ENCODE data around the gene ASB5.
"Not testable (repeated sequence)": the region's sequence is repeated elsewhere in the genome, so short reads cannot be mapped to it uniquely, and the experiment has no call there.

ASB5 gene

GRCh38 chr4:176268963-176269362, at the start of gene ASB5:
TSS of gene ASB5 (minus strand) at chr4:176269222. CDS start at chr4:176269108, 114 bp downstream.
- DNase-seq (ENCODE audit: low read depth in 3 of 3): no peak

DNA sequence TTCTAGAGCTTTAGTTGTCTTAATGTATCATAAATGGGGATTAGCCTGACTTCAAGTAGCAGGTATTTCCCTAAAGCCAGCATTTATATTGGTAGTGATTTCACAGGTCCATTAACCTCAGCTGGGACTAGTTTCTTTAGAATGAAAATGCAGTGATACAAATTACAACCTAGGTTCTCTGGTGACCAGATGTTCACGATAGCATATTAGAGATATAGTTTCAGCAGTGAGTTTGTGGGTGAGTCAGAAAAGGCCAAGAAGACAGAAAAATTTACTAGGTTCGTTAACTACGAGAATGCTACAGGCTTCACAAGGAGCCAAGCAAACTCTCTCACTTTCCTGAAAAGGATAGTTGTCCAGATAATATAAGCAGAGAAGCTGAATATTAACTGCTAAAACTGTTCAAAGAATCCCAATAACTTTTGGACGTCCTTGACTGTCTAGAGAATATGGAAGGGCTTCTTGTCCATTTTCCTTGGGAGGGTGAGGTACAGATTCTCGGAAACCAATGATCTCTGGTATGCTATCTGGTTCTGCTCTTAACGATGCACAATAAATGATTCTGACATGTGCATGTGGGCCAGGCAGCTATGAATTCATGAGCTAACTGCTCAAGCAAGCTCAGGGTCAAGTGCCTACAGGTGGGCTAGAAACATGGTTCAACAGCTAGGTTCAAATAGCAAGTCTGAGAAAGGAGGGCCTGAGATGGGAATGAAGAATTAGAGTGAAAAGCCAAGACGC, 44.7 kb upstream of the ASB5 start:
- no peak for DNase-seq (ENCODE audit: low read depth in 3 of 3)

DNA sequence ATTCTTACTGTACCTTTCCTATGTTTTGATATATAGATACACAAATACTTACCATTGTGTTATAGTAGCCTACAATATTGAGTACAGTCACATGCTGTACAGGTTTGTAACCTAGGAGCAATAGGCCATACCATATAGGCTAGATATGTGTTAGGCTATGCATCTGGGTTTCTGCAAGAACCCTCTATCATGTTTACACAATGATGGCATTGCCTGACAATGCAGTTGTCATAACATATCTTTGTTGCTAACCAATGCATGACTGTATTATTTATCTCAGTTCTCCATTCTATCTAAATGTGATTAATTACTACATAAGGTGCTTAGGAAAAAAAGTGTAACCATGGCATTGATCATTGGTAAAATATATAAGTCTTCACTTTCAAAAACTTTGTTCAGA, 40.8 kb upstream of the ASB5 start:
- DNase-seq (ENCODE audit: low read depth in 3 of 3): no peak

GRCh38 chr4:176309046-176309445, 40.0 kb upstream of the ASB5 start:
- DNase-seq (ENCODE audit: low read depth in 3 of 3): no peak

GRCh38 chr4:176308441-176308840, 39.4 kb upstream of the ASB5 start:
- no peak for DNase-seq (ENCODE audit: low read depth in 3 of 3)

DNA sequence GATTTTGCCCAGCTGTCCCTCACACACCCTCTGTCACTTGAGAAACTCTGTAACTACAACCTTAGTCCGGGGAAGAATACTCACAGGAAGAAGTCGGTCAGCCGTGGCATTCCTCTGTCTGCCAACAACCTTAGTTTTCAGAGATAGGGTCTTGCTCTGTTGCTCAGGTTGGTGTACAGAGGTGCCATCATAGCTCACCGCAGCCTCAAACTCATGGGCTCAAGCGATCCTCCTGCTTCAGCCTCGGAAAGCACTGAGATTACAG, 38.6 kb upstream of the ASB5 start:
- no peak for DNase-seq (ENCODE audit: low read depth in 3 of 3)

DNA sequence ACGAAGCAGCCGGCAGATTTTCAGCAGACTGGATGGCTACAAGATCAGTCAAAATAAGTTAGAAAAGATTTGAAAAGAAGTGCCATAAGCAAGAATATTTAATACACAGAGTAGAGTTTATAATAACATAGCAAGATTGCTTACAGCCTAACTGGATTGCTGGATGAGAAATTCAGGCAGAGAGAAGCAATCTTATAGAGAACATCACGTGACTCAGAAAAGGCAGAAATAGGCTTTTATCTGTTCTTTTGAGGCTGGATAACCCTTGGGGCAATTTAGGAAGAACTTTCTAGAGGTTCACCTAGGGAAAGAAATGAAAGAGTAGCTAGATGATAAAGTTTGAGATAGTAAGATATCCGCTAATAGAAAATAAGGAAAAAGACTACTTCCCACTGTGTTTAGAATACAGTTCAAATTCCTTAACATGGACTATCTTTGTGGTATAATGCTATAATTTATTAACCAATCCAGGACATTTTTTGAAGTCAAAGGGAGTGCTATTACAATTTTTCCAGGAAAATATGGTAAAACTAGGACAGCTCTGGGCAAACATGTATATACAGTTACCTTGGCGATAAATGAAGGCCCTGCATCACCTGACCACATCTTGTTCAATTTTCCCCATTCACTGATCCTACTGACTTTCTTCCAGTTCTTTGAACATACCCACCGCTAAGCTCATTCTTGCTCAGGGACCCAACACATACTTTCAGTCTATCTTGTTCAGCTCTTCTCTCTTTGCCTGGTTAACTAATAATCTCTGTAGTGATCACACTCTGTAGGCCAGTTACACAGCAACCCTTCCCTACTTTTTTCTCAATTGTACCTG, 38.0 kb upstream of the ASB5 start:
- DNase-seq (ENCODE audit: low read depth in 3 of 3): no peak

- no peak for DNase-seq (ENCODE audit: low read depth in 3 of 3)
Observed at GRCh38 chr4:176303938-176304337, 34.9 kb upstream of the ASB5 start.

GRCh38 chr4:176302283-176303275, 33.6 kb upstream of the ASB5 start:
- DNase-seq (ENCODE audit: low read depth in 3 of 3): no peak

DNA sequence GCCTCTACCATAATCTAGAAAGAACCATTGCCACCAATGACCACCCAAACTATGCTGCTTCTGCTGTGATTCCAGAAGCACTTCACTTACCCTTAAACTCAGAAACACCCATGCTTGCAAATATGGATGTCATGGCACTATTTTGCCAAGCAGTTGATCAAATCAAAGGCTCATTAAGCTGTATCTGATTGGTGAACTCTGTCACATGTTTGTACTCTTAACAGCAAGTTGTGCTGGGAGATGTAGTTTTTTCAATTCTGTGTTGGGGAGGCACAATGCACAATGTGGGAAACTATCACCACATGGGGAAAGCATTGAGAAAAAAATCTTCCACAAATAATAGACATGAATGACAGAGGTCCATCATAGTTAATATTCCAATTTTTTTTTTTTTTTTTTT, 31.5 kb upstream of the ASB5 start:
- DNase-seq (ENCODE audit: low read depth in 3 of 3): no peak

GRCh38 chr4:176300036-176300435, 31.0 kb upstream of the ASB5 start:
- no peak for DNase-seq (ENCODE audit: low read depth in 3 of 3)

- no peak for DNase-seq (ENCODE audit: low read depth in 3 of 3)
Observed at GRCh38 chr4:176298664-176299063, 29.6 kb upstream of the ASB5 start.

GRCh38 chr4:176295907-176296306, 26.9 kb upstream of the ASB5 start:
- not testable (repeated sequence) for DNase-seq (ENCODE audit: low read depth in 3 of 3)

DNA sequence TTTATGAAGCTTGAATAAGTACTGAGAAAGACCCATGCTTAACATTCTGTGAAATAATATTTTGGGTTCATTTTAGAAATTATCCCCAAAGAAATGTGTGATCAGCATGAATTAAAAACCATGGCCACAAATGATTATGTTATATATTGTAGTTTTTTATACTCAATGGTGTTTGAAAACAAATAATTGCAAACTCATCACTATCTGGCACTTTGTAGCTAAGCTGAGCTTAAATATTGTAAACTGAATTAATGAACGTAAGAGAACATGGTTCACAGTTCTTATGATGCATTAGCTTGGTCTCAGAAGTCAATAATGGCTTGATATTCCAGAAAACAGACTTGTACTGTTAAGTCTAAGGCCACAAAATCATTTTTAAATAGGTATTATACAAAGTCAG, 24.6 kb upstream of the ASB5 start:
- no peak for DNase-seq (ENCODE audit: low read depth in 3 of 3)

DNA sequence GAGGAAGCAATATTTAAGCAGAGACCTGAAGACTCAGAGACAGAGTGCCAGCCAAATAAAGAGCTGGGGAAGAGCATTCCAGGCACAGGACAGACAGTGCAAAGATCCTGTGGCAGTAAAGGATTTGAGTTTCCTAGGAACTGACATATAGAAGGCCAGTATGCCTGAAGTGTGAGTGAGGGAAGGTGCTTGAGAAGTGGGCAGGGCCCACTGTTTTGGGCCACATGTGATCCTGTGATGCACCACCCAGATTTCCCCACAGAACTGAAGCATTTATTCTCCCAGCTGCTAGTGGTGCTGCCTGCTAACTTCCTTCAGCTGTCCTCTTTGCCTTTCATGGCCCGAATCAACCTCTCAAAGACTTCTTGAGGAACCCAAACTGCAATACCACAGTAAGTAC, 23.9 kb upstream of the ASB5 start:
- no peak for DNase-seq (ENCODE audit: low read depth in 3 of 3)

DNA sequence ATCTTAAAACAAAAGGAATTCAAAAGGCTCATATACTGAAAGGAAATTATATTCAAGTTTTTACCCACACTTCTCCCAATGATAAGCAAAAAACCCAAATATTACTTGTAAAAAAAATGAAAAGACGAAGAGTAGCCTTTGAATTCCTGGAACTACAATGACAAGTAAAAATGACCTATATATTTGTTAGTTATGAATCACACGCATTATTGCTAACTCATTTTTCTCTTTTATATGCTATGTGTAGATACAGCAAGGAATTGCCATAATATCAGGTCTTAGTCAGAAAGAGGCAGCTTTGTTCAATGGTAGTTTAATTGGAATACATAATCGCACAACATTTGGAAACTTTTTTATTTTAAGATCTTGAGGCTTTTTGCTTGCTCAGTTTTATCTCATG, 22.7 kb upstream of the ASB5 start:
- DNase-seq (ENCODE audit: low read depth in 3 of 3): no peak

GRCh38 chr4:176290520-176290919, 21.5 kb upstream of the ASB5 start:
- no peak for DNase-seq (ENCODE audit: low read depth in 3 of 3)

DNA sequence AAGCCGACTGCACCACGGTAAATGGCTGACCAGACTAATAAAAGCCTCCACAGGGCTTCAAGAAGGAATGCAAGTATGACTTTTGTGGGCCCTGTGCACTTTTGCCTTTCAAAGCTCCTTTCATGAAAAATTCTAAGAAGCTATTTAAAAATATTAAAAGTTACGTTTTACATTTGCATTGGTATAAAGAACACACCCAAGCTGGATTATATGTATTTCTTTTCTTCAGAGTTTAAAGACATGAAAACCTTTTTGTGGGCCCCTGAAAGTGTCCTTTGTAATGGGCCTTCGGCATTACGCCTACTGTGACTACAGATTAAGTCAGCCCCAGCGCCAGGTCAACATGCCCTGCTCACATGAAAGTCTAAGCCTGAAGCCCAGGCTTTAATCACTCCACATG, 20.5 kb upstream of the ASB5 start:
- no peak for DNase-seq (ENCODE audit: low read depth in 3 of 3)

DNA sequence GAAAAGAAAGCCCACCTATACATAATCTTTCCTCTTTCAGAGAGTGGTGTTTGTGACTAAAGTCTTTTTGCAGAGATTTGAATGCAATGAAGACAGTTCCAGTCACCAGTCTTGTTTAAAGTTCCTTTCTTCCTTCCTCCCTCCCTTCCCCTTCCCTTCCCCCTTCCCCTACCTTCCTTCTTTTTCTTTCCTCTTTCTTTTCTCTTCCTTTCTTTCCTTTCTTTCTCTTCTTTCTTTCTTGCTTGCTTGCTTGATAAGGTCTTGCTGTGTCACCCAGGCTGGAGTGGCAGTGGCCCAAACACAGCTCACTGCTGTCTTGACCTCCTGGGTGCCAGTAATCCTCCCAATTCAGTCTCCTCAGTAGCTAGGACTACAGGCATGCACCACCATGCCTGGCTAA, 19.0 kb upstream of the ASB5 start:
- DNase-seq (ENCODE audit: low read depth in 3 of 3): no peak

DNA sequence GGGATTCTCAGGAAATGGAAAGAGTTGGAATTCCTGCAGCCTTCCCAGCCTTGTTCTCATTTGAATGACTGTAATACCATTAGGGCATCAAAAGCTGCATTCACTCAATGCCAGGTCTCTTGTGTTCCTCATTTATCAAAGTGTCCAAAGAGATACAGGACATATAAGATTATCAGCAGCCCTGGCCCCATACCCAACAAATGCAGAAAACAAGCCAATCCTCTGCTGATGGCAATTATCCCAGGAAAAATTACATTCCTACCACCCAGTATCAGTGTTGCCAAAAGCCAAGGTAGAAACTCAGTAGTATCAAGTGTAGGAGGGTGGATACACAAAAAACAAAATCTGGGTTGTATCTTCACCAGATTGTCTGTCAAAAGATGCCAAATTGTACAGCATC, 18.5 kb upstream of the ASB5 start:
- DNase-seq (ENCODE audit: low read depth in 3 of 3): no peak

DNA sequence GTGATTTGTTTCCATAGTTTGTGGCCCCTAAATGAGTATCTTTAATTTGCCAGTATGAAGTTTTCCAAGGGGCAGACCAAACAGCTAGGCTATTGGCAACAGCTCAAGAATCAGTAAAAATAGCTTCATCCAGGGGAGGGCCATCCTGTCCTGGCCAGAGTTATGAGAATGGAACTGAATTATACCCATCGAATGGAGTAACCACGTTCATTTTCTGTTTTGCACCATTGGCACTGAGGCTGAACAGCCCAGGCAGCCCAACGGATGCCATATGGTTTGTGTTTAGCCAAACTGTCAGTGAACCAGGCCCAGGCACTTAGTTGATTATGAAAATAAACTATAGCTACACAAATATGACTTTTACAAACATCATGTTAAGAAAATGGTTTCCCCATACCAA, 17.7 kb upstream of the ASB5 start:
- no peak for DNase-seq (ENCODE audit: low read depth in 3 of 3)

DNA sequence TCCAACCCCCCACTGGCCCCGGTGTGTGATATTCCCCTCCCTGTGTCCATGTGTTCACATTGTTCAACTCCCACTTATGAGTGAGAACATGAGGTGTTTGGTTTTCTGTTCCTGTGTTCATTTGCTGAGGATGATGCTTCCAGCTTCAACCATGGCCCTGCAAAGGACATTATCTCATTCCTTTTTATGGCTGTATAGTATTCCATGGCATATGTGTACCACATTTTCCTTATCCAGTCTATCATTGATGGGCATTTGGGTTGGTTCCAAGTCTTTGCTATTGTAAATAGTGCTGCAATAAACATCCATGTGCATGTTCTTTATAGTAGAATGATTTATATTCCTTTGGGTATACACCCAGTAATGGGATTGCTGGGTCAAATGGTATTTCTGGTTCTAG, 10.5 kb upstream of the ASB5 start:
- not testable (repeated sequence) for DNase-seq (ENCODE audit: low read depth in 3 of 3)
